Erythroblast (primary cell): ENCODE measurements around the gene GCNA.

ENCODE experiments used
- GATA1 ChIP-seq: IDR thresholded peaks from 2 replicates; pipeline ENCODE4 v1.6.1; 2011; ENCODE audit warnings: low read depth, mild to moderate bottlenecking, control low read depth, low read length, moderate library complexity
- POLR2A ChIP-seq: IDR thresholded peaks from 2 replicates; pipeline ENCODE4 v1.6.1; 2011; ENCODE audit warnings: mild to moderate bottlenecking, low read length

GRCh38 chrX:71657267-71657666 lies 79.0 kb downstream of the GCNA start:
- TF ChIP-seq POLR2A (no peak), GATA1 (no peak)
